ENCODE results near the gene C16orf46.

C16orf46 gene

GRCh38 chr16:81026429-81026828 is 50.6 kb downstream of the C16orf46 start:
- no peak for DNase-seq (ENCODE audit: low read depth in 1 of 2, low spot score in 1 of 2)

GRCh38 chr16:81018496-81018895 is 58.5 kb downstream of the C16orf46 start:
- no peak for DNase-seq (ENCODE audit: low read depth in 1 of 2, low spot score in 1 of 2)

- DNase-seq (ENCODE audit: low read depth in 1 of 2, low spot score in 1 of 2): no peak
Measured at GRCh38 chr16:81014672-81015071, 62.4 kb downstream of the C16orf46 start.

GRCh38 chr16:81012974-81013373 is 64.1 kb downstream of the C16orf46 start:
- no peak for DNase-seq (ENCODE audit: low read depth in 1 of 2, low spot score in 1 of 2)
